Gastrocnemius medialis (tissue), 4 donors: ENCODE results near the gene MYD88. TPM values are rescaled to one million over a fixed set of nuclear protein-coding genes. Genes with fewer than 3 reads are reported as not detected.

ENCODE experiments used
- ATAC-seq, 2 donors: fragments of 150-250 bp; one replicate each; pipeline ENCODE4 v1.9.1; 2016
- DNase-seq, 2 donors: peaks; one replicate each; pipeline ENCODE4 v3.0.0-alpha.2; 2019
- H3K27ac ChIP-seq, 4 donors: fragments of 200-600 bp; sonication (generic); 1 replicate in 1 of 4; 2 replicates in 3 of 4; pipeline ENCODE4 v1.5.1; 2016 to 2018; ENCODE audit warnings: mild to moderate bottlenecking in 2 of 4, moderate library complexity in 1 of 4
- H3K27me3 ChIP-seq, 3 donors: fragments of 200-600 bp; sonication (generic) in 2 of 3; 1 replicate in 1 of 3; 2 replicates in 2 of 3; pipeline versions ENCODE4 v1.5.1 to v1.6.0; 2016 to 2019; ENCODE audit warnings: mild to moderate bottlenecking in 1 of 3, moderate library complexity in 1 of 3
- H3K36me3 ChIP-seq, 2 donors: fragments of 200-600 bp; sonication (generic) in 1 of 2; one replicate each; pipeline ENCODE4 v1.5.1; 2017 to 2018
- H3K4me1 ChIP-seq, 2 donors: fragments of 200-600 bp; sonication (generic) in 1 of 2; one replicate each; pipeline ENCODE4 v1.5.1; 2016 to 2017; ENCODE audit warnings: mild to moderate bottlenecking in 2 of 2
- H3K4me3 ChIP-seq, 4 donors: fragments of 200-600 bp; sonication (generic) in 3 of 4; 1 replicate in 1 of 4; 2 replicates in 3 of 4; pipeline ENCODE4 v1.5.1; 2016 to 2019; ENCODE audit warnings: mild to moderate bottlenecking in 2 of 4
- H3K9me3 ChIP-seq, 3 donors: fragments of 200-600 bp; sonication (generic) in 2 of 3; 1 replicate in 1 of 3; 2 replicates in 2 of 3; pipeline ENCODE4 v1.5.1; 2016 to 2019
- CTCF ChIP-seq, 5 experiments: fragments of 450-650 bp in 3 of 5; fragments of 200-600 bp in 2 of 5; sonication (generic) in 2 of 5; IDR thresholded peaks in 4 of 5; conservative IDR thresholded peaks in 1 of 5; 1 replicate in 4 of 5; 2 replicates in 1 of 5; pipeline ENCODE4 v1.5.1; 2016 to 2019; ENCODE audit warnings: antibody characterized with exemption in 5 of 5, mild to moderate bottlenecking in 3 of 5, moderate library complexity in 3 of 5
- POLR2A ChIP-seq, 2 donors: fragments of 450-650 bp; IDR thresholded peaks; one replicate each; pipeline ENCODE4 v1.6.1; 2017; ENCODE audit warnings: antibody characterized with exemption in 2 of 2, mild to moderate bottlenecking in 2 of 2, moderate library complexity in 2 of 2
- in situ Hi-C, 4 donors: fragments of 200-750 bp; cut with MboI; loops; one replicate each; pipeline versions ENCODE4 v1.15.0 to v1.8.0; 2017; ENCODE audit warnings: low sequenced_read_pairs in 4 of 4
- intact Hi-C: fragments of 100-400 bp; cut with DNase I; formaldehyde crosslinking; loops from one replicate; pipeline ENCODE4 v1.15.1; 2023; ENCODE audit warnings: low total_unique reads
- total RNA-seq, 4 donors: library from RNA; depleted of rRNA; stranded (reverse); fragments of >200 nt; gene quantifications; one replicate each; pipeline versions ENCODE4 v1.1.0 to v1.2.3, GENCODE V29; 2016

The MYD88 gene
- total RNA-seq, 4 donors from 2014 or later = 2.1 to 6.6 (median 3.3) TPM

GRCh38 chr3:38117748-38118420, 20.6 kb upstream of the MYD88 start:
- peak; percentile 48 to 64 for ATAC-seq
- Histone ChIP-seq H3K36me3 (peaks cover 0 to 24% of the 10 kb centered on the region in 2 donors), H3K27me3 (no peaks in the 10 kb centered on the region), H3K9me3 (no peaks in the 10 kb centered on the region), H3K4me3 (no peak overlapping the region), H3K27ac (no peak overlapping the region), H3K4me1 (no peaks in the 10 kb centered on the region)
- TF ChIP-seq POLR2A (IDR thresholded peaks at IDR 0.05) (no peak), CTCF (IDR thresholded peaks at IDR 0.05 in 4 of 5, conservative IDR thresholded peaks at IDR 0.05 in 1 of 5) (peak; percentile 37 to 67 (median 56))
- in situ Hi-C loops = no loop called here
- intact Hi-C loops = no loop called here
- peak; percentile 25 to 55 for DNase-seq

GRCh38 chr3:38118421-38119247, 19.8 kb upstream of the MYD88 start:
- no peak for TF ChIP-seq CTCF (IDR thresholded peaks at IDR 0.05 in 4 of 5, conservative IDR thresholded peaks at IDR 0.05 in 1 of 5)
- no peak for TF ChIP-seq POLR2A (IDR thresholded peaks at IDR 0.05)
- H3K4me1 ChIP-seq = no peaks in the 10 kb centered on the region
- peak in 1 of 2 donors; percentile 3 for DNase-seq
- in situ Hi-C loops = no loop called here
- H3K4me3 ChIP-seq = no peak overlapping the region
- no peak for ATAC-seq
- H3K27me3 ChIP-seq = no peaks in the 10 kb centered on the region
- no peaks in the 10 kb centered on the region for H3K9me3 ChIP-seq
- H3K36me3 ChIP-seq = peaks cover 0 to 30% of the 10 kb centered on the region in 2 donors
- intact Hi-C loops = no loop called here
- no peak overlapping the region for H3K27ac ChIP-seq

- Histone ChIP-seq H3K9me3 (no peaks in the 10 kb centered on the region), H3K27me3 (no peaks in the 10 kb centered on the region), H3K36me3 (peaks cover 0 to 36% of the 10 kb centered on the region in 2 donors), H3K4me1 (no peaks in the 10 kb centered on the region), H3K4me3 (no peak overlapping the region), H3K27ac (no peak overlapping the region)
- ATAC-seq (no peak), DNase-seq (peak in 1 of 2 donors; percentile 8)
- TF ChIP-seq POLR2A (IDR thresholded peaks at IDR 0.05) = no peak
- intact Hi-C loops (no loop called here), in situ Hi-C loops (no loop called here)
Observed at GRCh38 chr3:38119248-38119544, 19.3 kb upstream of the MYD88 start.

DNA sequence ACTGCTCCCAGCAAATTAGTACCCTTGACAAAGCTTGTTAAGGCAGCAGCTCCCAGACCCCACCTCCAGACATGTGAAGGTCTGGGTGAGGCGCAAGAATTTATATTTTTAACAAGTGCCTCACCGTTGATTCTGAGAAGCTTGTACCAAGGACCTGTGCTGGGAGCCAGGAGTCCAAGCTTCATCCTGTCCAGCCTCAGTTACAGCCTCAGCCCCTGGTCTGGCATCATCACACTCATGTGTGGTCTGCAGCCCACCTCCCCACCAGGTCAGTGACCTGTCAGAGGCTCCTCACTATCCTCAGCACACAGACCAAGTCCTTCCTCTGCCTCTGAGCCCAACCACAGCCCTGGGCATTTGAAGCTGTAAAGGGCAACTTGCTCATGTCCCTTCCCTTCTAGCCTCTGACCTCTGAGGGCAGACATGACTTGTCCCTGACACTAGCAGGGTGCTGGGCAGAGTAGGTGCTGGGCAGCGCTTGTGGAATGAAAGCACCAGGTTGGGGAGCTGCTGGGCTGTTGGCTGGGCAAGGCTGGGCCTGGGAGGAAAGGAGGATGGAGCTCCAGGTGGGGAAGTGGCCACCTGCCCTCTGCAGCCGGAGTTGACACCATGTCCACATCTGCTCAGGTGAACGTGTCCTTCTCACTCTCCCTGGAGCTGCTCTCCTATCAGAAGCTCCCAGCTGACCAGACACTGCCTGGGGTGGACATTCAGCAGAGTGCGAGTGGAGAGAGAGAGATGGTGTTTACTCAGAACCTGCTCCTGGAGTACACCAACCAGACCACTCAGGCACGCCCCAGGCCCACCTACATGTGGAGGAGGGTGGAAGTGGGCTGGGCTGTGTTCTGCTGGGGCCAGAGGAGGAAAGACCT, 18.4 kb upstream of the MYD88 start:
- intact Hi-C loops = no loop called here
- in situ Hi-C loops = no loop called here
- Histone ChIP-seq H3K27me3 (no peaks in the 10 kb centered on the region), H3K9me3 (no peaks in the 10 kb centered on the region), H3K4me3 (no peak overlapping the region), H3K36me3 (peaks cover 0 to 44% of the 10 kb centered on the region in 2 donors), H3K27ac (no peak overlapping the region), H3K4me1 (no peaks in the 10 kb centered on the region)
- ATAC-seq = no peak
- DNase-seq = peak in 1 of 2 donors; percentile 7
- TF ChIP-seq POLR2A (IDR thresholded peaks at IDR 0.05) (no peak), CTCF (IDR thresholded peaks at IDR 0.05 in 4 of 5, conservative IDR thresholded peaks at IDR 0.05 in 1 of 5) (no peak)
